ENCODE data around the gene ADPRH. TPM values are rescaled to one million over a fixed set of nuclear protein-coding genes. Genes with fewer than 3 reads are reported as not detected.

The ADPRH gene
- 10 to 100 TPM in 3 of 4 donors, 1 to 10 TPM in 1; 9.5 to 17.7 (median 13.0) TPM for total RNA-seq

GRCh38 chr3:119579366-119580066 is at the start of gene ADPRH:
ADPRH (plus strand) TSS chr3:119579492; CDS start chr3:119582170, 2,678 bp downstream.
- TF ChIP-seq, protein P1, sequence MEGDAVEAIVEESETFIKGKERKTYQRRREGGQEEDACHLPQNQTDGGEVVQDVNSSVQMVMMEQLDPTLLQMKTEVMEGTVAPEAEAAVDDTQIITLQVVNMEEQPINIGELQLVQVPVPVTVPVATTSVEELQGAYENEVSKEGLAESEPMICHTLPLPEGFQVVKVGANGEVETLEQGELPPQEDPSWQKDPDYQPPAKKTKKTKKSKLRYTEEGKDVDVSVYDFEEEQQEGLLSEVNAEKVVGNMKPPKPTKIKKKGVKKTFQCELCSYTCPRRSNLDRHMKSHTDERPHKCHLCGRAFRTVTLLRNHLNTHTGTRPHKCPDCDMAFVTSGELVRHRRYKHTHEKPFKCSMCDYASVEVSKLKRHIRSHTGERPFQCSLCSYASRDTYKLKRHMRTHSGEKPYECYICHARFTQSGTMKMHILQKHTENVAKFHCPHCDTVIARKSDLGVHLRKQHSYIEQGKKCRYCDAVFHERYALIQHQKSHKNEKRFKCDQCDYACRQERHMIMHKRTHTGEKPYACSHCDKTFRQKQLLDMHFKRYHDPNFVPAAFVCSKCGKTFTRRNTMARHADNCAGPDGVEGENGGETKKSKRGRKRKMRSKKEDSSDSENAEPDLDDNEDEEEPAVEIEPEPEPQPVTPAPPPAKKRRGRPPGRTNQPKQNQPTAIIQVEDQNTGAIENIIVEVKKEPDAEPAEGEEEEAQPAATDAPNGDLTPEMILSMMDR (IDR thresholded peaks at IDR 0.05; ENCODE audit: low read depth), result no peak

DNA sequence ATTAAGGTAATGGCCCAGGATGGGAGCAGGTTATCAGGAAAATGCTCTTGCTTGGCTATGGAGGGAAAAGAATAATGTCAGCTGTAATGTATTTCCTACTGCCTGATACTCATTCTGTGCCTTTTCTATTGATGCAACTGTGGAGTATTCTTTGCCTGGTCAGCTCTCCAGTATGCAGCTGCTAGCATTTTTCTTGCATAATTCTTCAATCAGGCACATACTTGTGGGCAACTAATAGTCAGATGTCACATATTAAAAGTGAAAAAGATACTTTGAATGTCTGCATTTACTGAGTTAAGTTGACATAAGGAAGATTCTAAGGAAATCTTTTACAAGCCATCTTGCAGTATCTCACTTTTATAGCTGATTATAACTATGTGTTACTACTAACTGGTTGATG is 49.4 kb upstream of the ADPRH start:
- TF ChIP-seq, protein P1 (IDR thresholded peaks at IDR 0.05; ENCODE audit: low read depth), result no peak

DNA sequence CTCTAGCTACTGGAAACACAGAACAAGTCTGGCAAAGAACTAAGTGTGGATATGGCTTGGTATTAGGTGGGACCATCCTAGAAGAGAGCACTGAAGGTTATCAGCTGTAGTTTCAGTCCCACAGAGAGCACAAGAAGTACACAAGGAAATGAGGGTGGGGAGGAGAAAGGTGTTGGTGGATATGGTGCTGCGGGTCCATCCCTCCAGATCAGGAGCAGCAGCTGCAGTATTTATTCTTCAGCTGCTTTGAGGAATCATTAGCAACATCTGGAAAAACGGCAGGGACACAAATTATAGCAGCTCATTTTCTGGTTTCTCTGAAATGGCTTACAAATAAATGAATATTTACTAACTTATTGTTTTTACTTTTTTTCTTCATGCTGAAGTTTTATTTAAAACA is 48.8 kb upstream of the ADPRH start:
- TF ChIP-seq, protein P1 (IDR thresholded peaks at IDR 0.05; ENCODE audit: low read depth), result no peak

GRCh38 chr3:119531151-119531550 is 48.1 kb upstream of the ADPRH start:
- TF ChIP-seq, protein P1 (IDR thresholded peaks at IDR 0.05; ENCODE audit: low read depth), result no peak

- TF ChIP-seq, protein P1 (IDR thresholded peaks at IDR 0.05; ENCODE audit: low read depth), result no peak
These were observed 45.0 kb upstream of the ADPRH start for GRCh38 chr3:119534296-119534695.

- TF ChIP-seq, protein P1 (IDR thresholded peaks at IDR 0.05; ENCODE audit: low read depth), result no peak
These were observed 42.5 kb upstream of the ADPRH start for GRCh38 chr3:119536757-119537156.

DNA sequence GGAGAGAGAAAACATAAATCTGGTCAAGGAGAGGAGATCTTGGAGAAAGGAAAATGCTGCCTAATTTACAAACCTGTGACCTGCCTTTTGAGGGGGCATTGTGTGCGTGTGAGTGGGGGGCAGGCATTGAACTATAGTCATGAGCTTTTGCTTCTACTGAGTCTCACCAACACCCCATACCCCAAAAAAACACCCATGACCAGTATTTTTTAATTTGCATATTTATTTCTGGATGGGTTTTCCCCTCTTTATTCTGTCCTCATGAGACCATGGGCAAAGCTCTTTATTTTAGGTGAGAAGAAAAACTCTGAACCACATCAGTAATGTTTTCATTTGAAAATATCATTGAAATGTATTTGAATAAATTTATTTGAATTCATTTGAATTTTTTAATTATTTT is 40.5 kb upstream of the ADPRH start:
- TF ChIP-seq, protein P1 (IDR thresholded peaks at IDR 0.05; ENCODE audit: low read depth), result no peak

All from subcutaneous adipose tissue (tissue), 4 donors.